Upper lobe of right lung (tissue), 1 donor: ENCODE measurements around the gene TUBAL3. TPM values are rescaled to one million over a fixed set of nuclear protein-coding genes. Genes with fewer than 3 reads are reported as not detected.

Experiments
- ATAC-seq: fragments of 200-7000 bp; cut with Tn5 transposase; one replicate; pipeline ENCODE4 v1.9.1; 2020; ENCODE audit warnings: mild to moderate bottlenecking, moderate library complexity
- DNase-seq: peaks from one replicate; pipeline ENCODE4 v3.0.0-alpha.2; 2020
- H3K27ac ChIP-seq: fragments of 200-600 bp; one replicate; pipeline ENCODE4 v1.8.0; 2022
- H3K27me3 ChIP-seq: fragments of 200-600 bp; one replicate; pipeline ENCODE4 v1.8.0; 2022; ENCODE audit warnings: mild to moderate bottlenecking
- H3K36me3 ChIP-seq: fragments of 200-600 bp; one replicate; pipeline ENCODE4 v1.8.0; 2022
- H3K4me1 ChIP-seq: fragments of 200-600 bp; one replicate; pipeline ENCODE4 v1.8.0; 2022
- H3K4me3 ChIP-seq: fragments of 200-600 bp; one replicate; pipeline ENCODE4 v1.8.0; 2022; ENCODE audit warnings: mild to moderate bottlenecking
- H3K9me3 ChIP-seq: fragments of 200-600 bp; one replicate; pipeline ENCODE4 v1.8.0; 2022
- CTCF ChIP-seq: fragments of 200-600 bp; IDR thresholded peaks from one replicate; pipeline ENCODE4 v1.8.0; 2022; ENCODE audit warnings: antibody characterized with exemption
- intact Hi-C: fragments of 100-400 bp; cut with DNase I; formaldehyde crosslinking; loops from one replicate; pipeline ENCODE4 v1.11.0; 2022
- total RNA-seq: library from RNA; stranded (reverse); fragmentation: NEBNext Ultra II Directional; extraction: Animal tissue kit (Norgen Biotek cat#: 25700); gene quantifications from one replicate; pipeline ENCODE4 v1.2.1, GENCODE V29; 2021
- donor health status: DM: no; HTN: yes; CAD: no; lungs with severe emphysema.

TUBAL3 gene
- total RNA-seq, 1 donor from 2014 or later: not detected

- Histone ChIP-seq H3K27ac (no peak overlapping the region), H3K36me3 (no peaks in the 10 kb centered on the region), H3K9me3 (no peaks in the 10 kb centered on the region), H3K27me3 (no peaks in the 10 kb centered on the region), H3K4me1 (no peaks in the 10 kb centered on the region), H3K4me3 (no peak overlapping the region)
- TF ChIP-seq CTCF: no peak
- DNase-seq (no peak), ATAC-seq (no peak)
- intact Hi-C loops: no loop called here
Measured at GRCh38 chr10:5423771-5424170, 19.1 kb upstream of the TUBAL3 start.

- intact Hi-C loops: no loop called here
- H3K4me1 ChIP-seq: no peaks in the 10 kb centered on the region
- no peak for DNase-seq
- no peaks in the 10 kb centered on the region for H3K9me3 ChIP-seq
- no peak overlapping the region for H3K27ac ChIP-seq
- TF ChIP-seq CTCF: no peak
- H3K4me3 ChIP-seq: no peak overlapping the region
- no peaks in the 10 kb centered on the region for H3K36me3 ChIP-seq
- no peak for ATAC-seq
- no peaks in the 10 kb centered on the region for H3K27me3 ChIP-seq
Measured at GRCh38 chr10:5419466-5420094, 15.0 kb upstream of the TUBAL3 start.

- Histone ChIP-seq H3K4me1 (no peaks in the 10 kb centered on the region), H3K36me3 (no peaks in the 10 kb centered on the region), H3K27me3 (no peaks in the 10 kb centered on the region), H3K9me3 (no peaks in the 10 kb centered on the region), H3K27ac (no peak overlapping the region), H3K4me3 (no peak overlapping the region)
- TF ChIP-seq CTCF: no peak
- no peak for DNase-seq
- intact Hi-C loops: no loop called here
- ATAC-seq: no peak
Measured at GRCh38 chr10:5418584-5418983, 14.0 kb upstream of the TUBAL3 start.

GRCh38 chr10:5416981-5417380 lies 12.4 kb upstream of the TUBAL3 start:
- no peak for DNase-seq

GRCh38 chr10:5413012-5413938 lies 8.6 kb upstream of the TUBAL3 start:
- TF ChIP-seq CTCF: no peak
- no peaks in the 10 kb centered on the region for H3K36me3 ChIP-seq
- ATAC-seq (peak; percentile 16), DNase-seq (no peak)
- intact Hi-C loops: no loop called here
- H3K9me3 ChIP-seq: no peaks in the 10 kb centered on the region
- H3K27ac ChIP-seq: no peak overlapping the region
- peaks cover 6% of the 10 kb centered on the region for H3K27me3 ChIP-seq
- peaks cover 4% of the 10 kb centered on the region for H3K4me1 ChIP-seq
- peak overlapping the region; percentile 75 for H3K4me3 ChIP-seq

More at GRCh38 chr10:5416981-5417380, 12.4 kb upstream of the TUBAL3 start:
- no peak for ATAC-seq
- intact Hi-C loops: no loop called here
- Histone ChIP-seq H3K36me3 (no peaks in the 10 kb centered on the region), H3K9me3 (no peaks in the 10 kb centered on the region), H3K4me1 (peaks cover 1% of the 10 kb centered on the region), H3K4me3 (no peak overlapping the region), H3K27ac (no peak overlapping the region), H3K27me3 (no peaks in the 10 kb centered on the region)
- no peak for TF ChIP-seq CTCF
